Lower lobe of right lung (tissue), 2 donors: ENCODE results near the gene FAM171A2. TPM values are rescaled to one million over a fixed set of nuclear protein-coding genes. Genes with fewer than 3 reads are reported as not detected.

Source experiments
- ATAC-seq, 2 donors: fragments of 200-7000 bp; cut with Tn5 transposase; one replicate each; pipeline ENCODE4 v1.9.1; 2020 to 2022; ENCODE audit warnings: mild to moderate bottlenecking in 2 of 2, moderate library complexity in 2 of 2
- DNase-seq: peaks from one replicate; pipeline ENCODE4 v3.0.0-alpha.2; 2020
- H3K27ac ChIP-seq: fragments of 200-600 bp; one replicate; pipeline ENCODE4 v1.8.0; 2022
- H3K27me3 ChIP-seq: fragments of 200-600 bp; one replicate; pipeline ENCODE4 v1.8.0; 2022; ENCODE audit warnings: low read depth
- H3K36me3 ChIP-seq: fragments of 200-600 bp; one replicate; pipeline ENCODE4 v1.8.0; 2022; ENCODE audit warnings: mild to moderate bottlenecking
- H3K4me1 ChIP-seq: fragments of 200-600 bp; one replicate; pipeline ENCODE4 v1.8.0; 2022
- H3K4me3 ChIP-seq: fragments of 200-600 bp; one replicate; pipeline ENCODE4 v1.8.0; 2022; ENCODE audit warnings: mild to moderate bottlenecking
- H3K9me3 ChIP-seq: fragments of 200-600 bp; one replicate; pipeline ENCODE4 v1.8.0; 2022
- intact Hi-C: fragments of 100-400 bp; cut with DNase I; formaldehyde crosslinking; loops from one replicate; pipeline ENCODE4 v1.11.0; 2022
- total RNA-seq: library from RNA; stranded (reverse); fragmentation: NEBNext Ultra II Directional; extraction: Animal tissue kit (Norgen Biotek cat#: 25700); gene quantifications from one replicate; pipeline ENCODE4 v1.2.1, GENCODE V29; 2021
- TF ChIP-seq, protein P1 (sequence below): fragments of 200-600 bp; IDR thresholded peaks from one replicate; pipeline ENCODE4 v1.8.0; 2022; ENCODE audit warnings: antibody characterized with exemption, mild to moderate bottlenecking
- donor health status: DM: no; HTN: yes; CAD: no; lungs with severe emphysema.

Gene FAM171A2
- total RNA-seq, 1 donor from 2014 or later = 1.2 TPM

GRCh38 chr17:44310609-44311376, 52.9 kb downstream of the FAM171A2 start:
- TF ChIP-seq, protein P1, sequence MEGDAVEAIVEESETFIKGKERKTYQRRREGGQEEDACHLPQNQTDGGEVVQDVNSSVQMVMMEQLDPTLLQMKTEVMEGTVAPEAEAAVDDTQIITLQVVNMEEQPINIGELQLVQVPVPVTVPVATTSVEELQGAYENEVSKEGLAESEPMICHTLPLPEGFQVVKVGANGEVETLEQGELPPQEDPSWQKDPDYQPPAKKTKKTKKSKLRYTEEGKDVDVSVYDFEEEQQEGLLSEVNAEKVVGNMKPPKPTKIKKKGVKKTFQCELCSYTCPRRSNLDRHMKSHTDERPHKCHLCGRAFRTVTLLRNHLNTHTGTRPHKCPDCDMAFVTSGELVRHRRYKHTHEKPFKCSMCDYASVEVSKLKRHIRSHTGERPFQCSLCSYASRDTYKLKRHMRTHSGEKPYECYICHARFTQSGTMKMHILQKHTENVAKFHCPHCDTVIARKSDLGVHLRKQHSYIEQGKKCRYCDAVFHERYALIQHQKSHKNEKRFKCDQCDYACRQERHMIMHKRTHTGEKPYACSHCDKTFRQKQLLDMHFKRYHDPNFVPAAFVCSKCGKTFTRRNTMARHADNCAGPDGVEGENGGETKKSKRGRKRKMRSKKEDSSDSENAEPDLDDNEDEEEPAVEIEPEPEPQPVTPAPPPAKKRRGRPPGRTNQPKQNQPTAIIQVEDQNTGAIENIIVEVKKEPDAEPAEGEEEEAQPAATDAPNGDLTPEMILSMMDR = no peak
- Histone ChIP-seq H3K27me3 (peaks cover 39% of the 10 kb centered on the region), H3K9me3 (no peaks in the 10 kb centered on the region), H3K27ac (no peak overlapping the region), H3K36me3 (no peaks in the 10 kb centered on the region), H3K4me1 (peaks cover 25% of the 10 kb centered on the region), H3K4me3 (no peak overlapping the region)
- DNase-seq (no peak), ATAC-seq (no peak)
- intact Hi-C loops = no loop called here

DNA sequence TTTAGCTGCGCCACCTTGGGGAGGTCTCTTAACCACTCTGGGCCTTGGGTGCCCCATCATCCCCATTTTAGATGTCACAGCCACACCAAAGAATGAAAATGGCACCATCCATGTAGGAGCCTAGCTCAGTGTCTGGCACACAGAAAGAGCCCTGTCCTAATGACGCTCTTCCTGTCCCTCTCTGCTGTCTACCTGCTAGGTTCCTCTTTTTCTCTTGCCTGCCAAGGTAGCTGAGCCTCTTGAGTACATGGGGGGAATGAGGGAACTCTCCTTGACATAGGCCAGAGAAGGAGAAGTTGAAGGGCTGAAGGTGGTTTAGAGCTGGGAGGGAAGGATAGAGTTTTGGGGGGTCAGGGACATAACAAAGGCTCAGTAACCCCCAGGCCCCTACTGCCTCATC, 53.5 kb downstream of the FAM171A2 start:
- intact Hi-C loops = no loop called here
- H3K4me1 ChIP-seq = peaks cover 25% of the 10 kb centered on the region
- H3K27ac ChIP-seq = no peak overlapping the region
- TF ChIP-seq, protein P1 = no peak
- peaks cover 40% of the 10 kb centered on the region for H3K27me3 ChIP-seq
- H3K4me3 ChIP-seq = no peak overlapping the region
- no peaks in the 10 kb centered on the region for H3K36me3 ChIP-seq
- ATAC-seq (no peak), DNase-seq (no peak)
- no peaks in the 10 kb centered on the region for H3K9me3 ChIP-seq

- H3K36me3 ChIP-seq = no peaks in the 10 kb centered on the region
- no peak overlapping the region for H3K4me3 ChIP-seq
- ATAC-seq (no peak), DNase-seq (no peak)
- no peak overlapping the region for H3K27ac ChIP-seq
- intact Hi-C loops = no loop called here
- TF ChIP-seq, protein P1 = no peak
- H3K4me1 ChIP-seq = peaks cover 19% of the 10 kb centered on the region
- no peaks in the 10 kb centered on the region for H3K9me3 ChIP-seq
- H3K27me3 ChIP-seq = peaks cover 40% of the 10 kb centered on the region
Observed at GRCh38 chr17:44309472-44309871, 54.2 kb downstream of the FAM171A2 start.

DNA sequence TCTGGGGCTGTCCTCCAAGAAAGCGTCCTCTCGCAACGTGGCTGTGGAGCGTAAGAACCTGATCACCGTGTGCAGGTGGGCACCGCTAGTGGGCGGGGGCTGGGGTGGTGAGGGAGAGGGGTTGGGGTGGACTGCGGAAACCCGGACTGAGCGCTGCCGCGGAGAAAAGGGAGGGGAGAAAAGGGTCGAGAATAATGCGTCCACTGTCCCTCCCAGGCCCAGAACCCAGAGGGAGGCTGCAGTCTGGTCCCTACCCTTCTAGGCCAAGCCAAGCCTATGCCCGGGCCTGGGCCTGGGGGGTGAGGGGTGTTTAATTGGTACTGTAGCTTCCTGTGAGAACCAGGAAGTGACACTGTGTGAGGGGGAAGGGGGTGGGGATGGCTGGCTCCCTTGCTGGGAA, 54.8 kb downstream of the FAM171A2 start:
- H3K4me3 ChIP-seq = peak overlapping the region; percentile 57
- peaks cover 39% of the 10 kb centered on the region for H3K27me3 ChIP-seq
- DNase-seq = no peak
- TF ChIP-seq, protein P1 = no peak
- no peaks in the 10 kb centered on the region for H3K9me3 ChIP-seq
- peaks cover 19% of the 10 kb centered on the region for H3K4me1 ChIP-seq
- H3K27ac ChIP-seq = no peak overlapping the region
- ATAC-seq = peak; percentile 9 to 14
- intact Hi-C loops = no loop called here
- H3K36me3 ChIP-seq = no peaks in the 10 kb centered on the region

DNA sequence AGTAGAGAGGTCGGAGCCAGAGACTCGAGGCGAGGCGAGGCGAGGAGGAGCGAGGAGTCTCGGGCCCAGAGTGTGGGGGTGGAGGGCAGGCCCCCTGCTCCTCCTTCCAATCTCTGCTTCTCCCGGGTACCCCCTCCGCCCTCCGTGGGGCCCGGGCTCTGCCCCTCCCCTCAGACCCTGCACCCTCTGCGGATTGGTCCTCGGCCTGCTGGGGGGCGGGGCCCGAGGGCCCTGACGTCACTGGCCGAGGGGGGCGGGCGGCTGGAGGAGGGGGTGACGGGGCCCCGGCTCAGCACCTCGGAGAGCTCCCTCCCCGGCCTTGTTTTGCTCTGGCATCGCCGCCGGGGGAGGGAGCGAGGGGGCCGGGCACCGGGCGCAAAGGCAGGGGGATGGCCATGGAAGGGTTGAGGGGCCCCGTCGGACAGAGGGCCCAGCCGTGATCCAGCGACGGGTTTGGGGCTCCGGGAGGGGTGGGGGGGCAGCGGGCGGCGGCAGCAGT, 55.3 kb downstream of the FAM171A2 start, which contains the start of gene RUNDC3A:
TSS of gene RUNDC3A (plus strand) at position 282 of the 499 bp plus-strand sequence. CDS start 232 bp downstream, outside the sequence.
- Histone ChIP-seq H3K36me3 (no peaks in the 10 kb centered on the region), H3K9me3 (no peaks in the 10 kb centered on the region), H3K27ac (no peak within 1 kb of the TSS), H3K4me3 (peak within 1 kb of the TSS; percentile 57), H3K27me3 (peaks cover 39% of the 10 kb centered on the region), H3K4me1 (peaks cover 19% of the 10 kb centered on the region)
- intact Hi-C loops = no loop called here
- DNase-seq (peak; percentile 85), ATAC-seq (peak; percentile 97)
- TF ChIP-seq, protein P1 = no peak
